ENCODE results near the gene KIF3A.

Gene KIF3A

GRCh38 chr5:132770476-132771159 lies 33.3 kb upstream of the KIF3A start:
- DNase-seq (ENCODE audit: low spot score) = no peak

- no peak for DNase-seq (ENCODE audit: low spot score)
These were observed 31.1 kb upstream of the KIF3A start for GRCh38 chr5:132768485-132768868.

GRCh38 chr5:132767150-132767549 lies 29.8 kb upstream of the KIF3A start:
- DNase-seq (ENCODE audit: low spot score) = no peak

- no peak for DNase-seq (ENCODE audit: low spot score)
These were observed 29.4 kb upstream of the KIF3A start for GRCh38 chr5:132766806-132767055.

GRCh38 chr5:132766020-132766805 lies 28.9 kb upstream of the KIF3A start:
- DNase-seq (ENCODE audit: low spot score) = no peak

- DNase-seq (ENCODE audit: low spot score) = no peak
These were observed 28.1 kb upstream of the KIF3A start for GRCh38 chr5:132765311-132766019.

GRCh38 chr5:132764671-132765238 lies 27.4 kb upstream of the KIF3A start:
- no peak for DNase-seq (ENCODE audit: low spot score)

GRCh38 chr5:132764051-132764450 lies 26.7 kb upstream of the KIF3A start:
- DNase-seq (ENCODE audit: low spot score) = no peak

- no peak for DNase-seq (ENCODE audit: low spot score)
These were observed 26.1 kb upstream of the KIF3A start for GRCh38 chr5:132763181-132764036.

- DNase-seq (ENCODE audit: low spot score) = no peak
These were observed 25.1 kb upstream of the KIF3A start for GRCh38 chr5:132762246-132763000.

GRCh38 chr5:132761321-132762240 lies 24.2 kb upstream of the KIF3A start:
- DNase-seq (ENCODE audit: low spot score) = no peak

GRCh38 chr5:132760601-132761317 lies 23.4 kb upstream of the KIF3A start:
- DNase-seq (ENCODE audit: low spot score) = no peak

GRCh38 chr5:132760049-132760420 lies 22.7 kb upstream of the KIF3A start:
- DNase-seq (ENCODE audit: low spot score) = no peak

- no peak for DNase-seq (ENCODE audit: low spot score)
These were observed 22.0 kb upstream of the KIF3A start for GRCh38 chr5:132759114-132760048.

- DNase-seq (ENCODE audit: low spot score) = no peak
These were observed 21.1 kb upstream of the KIF3A start for GRCh38 chr5:132758451-132758850.

GRCh38 chr5:132756542-132756941 lies 19.2 kb upstream of the KIF3A start:
- no peak for DNase-seq (ENCODE audit: low spot score)

- peak; percentile 71 for DNase-seq (ENCODE audit: low spot score)
These were observed 17.6 kb upstream of the KIF3A start for GRCh38 chr5:132754947-132755346.

- DNase-seq (ENCODE audit: low spot score) = no peak
These were observed 16.8 kb upstream of the KIF3A start for GRCh38 chr5:132754111-132754510.

Measured in pons (tissue), 1 donor.